ENCODE results near the gene DUSP22.
"Not testable (repeated sequence)": the region's sequence is repeated elsewhere in the genome, so short reads cannot be mapped to it uniquely, and the experiment has no call there.

DUSP22 gene

GRCh38 chr6:291697-292505 is at the start of gene DUSP22:
TSS of gene DUSP22 (plus strand) at chr6:292487. CDS start at chr6:292540, 53 bp downstream.
- peak; percentile 75 to 84 for DNase-seq (ENCODE audit: extremely low read depth in 1 of 2, low read depth in 1 of 2)

GRCh38 chr6:246352-246751 is 45.9 kb upstream of the DUSP22 start:
- no peak for DNase-seq (ENCODE audit: extremely low read depth in 1 of 2, low read depth in 1 of 2)

- no peak for DNase-seq (ENCODE audit: extremely low read depth in 1 of 2, low read depth in 1 of 2)
Measured at GRCh38 chr6:247351-247750, 44.9 kb upstream of the DUSP22 start.

- DNase-seq (ENCODE audit: extremely low read depth in 1 of 2, low read depth in 1 of 2), result not testable (repeated sequence)
Measured at GRCh38 chr6:248046-248445, 44.2 kb upstream of the DUSP22 start.

GRCh38 chr6:250676-251075 is 41.6 kb upstream of the DUSP22 start:
- no peak for DNase-seq (ENCODE audit: extremely low read depth in 1 of 2, low read depth in 1 of 2)

GRCh38 chr6:251920-252319 is 40.4 kb upstream of the DUSP22 start:
- no peak for DNase-seq (ENCODE audit: extremely low read depth in 1 of 2, low read depth in 1 of 2)

- no peak for DNase-seq (ENCODE audit: extremely low read depth in 1 of 2, low read depth in 1 of 2)
Measured at GRCh38 chr6:252775-253535, 39.3 kb upstream of the DUSP22 start.

GRCh38 chr6:254016-254415 is 38.3 kb upstream of the DUSP22 start:
- no peak for DNase-seq (ENCODE audit: extremely low read depth in 1 of 2, low read depth in 1 of 2)

- DNase-seq (ENCODE audit: extremely low read depth in 1 of 2, low read depth in 1 of 2), result no peak
Measured at GRCh38 chr6:255041-255750, 37.1 kb upstream of the DUSP22 start.

- no peak for DNase-seq (ENCODE audit: extremely low read depth in 1 of 2, low read depth in 1 of 2)
Measured at GRCh38 chr6:255751-256083, 36.6 kb upstream of the DUSP22 start.

GRCh38 chr6:256169-256568 is 36.1 kb upstream of the DUSP22 start:
- DNase-seq (ENCODE audit: extremely low read depth in 1 of 2, low read depth in 1 of 2), result no peak

GRCh38 chr6:257031-257725 is 35.1 kb upstream of the DUSP22 start:
- DNase-seq (ENCODE audit: extremely low read depth in 1 of 2, low read depth in 1 of 2), result no peak

GRCh38 chr6:257774-258173 is 34.5 kb upstream of the DUSP22 start:
- DNase-seq (ENCODE audit: extremely low read depth in 1 of 2, low read depth in 1 of 2), result no peak

GRCh38 chr6:259316-259715 is 33.0 kb upstream of the DUSP22 start:
- DNase-seq (ENCODE audit: extremely low read depth in 1 of 2, low read depth in 1 of 2), result no peak

GRCh38 chr6:259901-260508 is 32.3 kb upstream of the DUSP22 start:
- DNase-seq (ENCODE audit: extremely low read depth in 1 of 2, low read depth in 1 of 2), result no peak

- no peak for DNase-seq (ENCODE audit: extremely low read depth in 1 of 2, low read depth in 1 of 2)
Measured at GRCh38 chr6:264626-265025, 27.7 kb upstream of the DUSP22 start.

GRCh38 chr6:268394-268935 is 23.8 kb upstream of the DUSP22 start:
- no peak for DNase-seq (ENCODE audit: extremely low read depth in 1 of 2, low read depth in 1 of 2)

GRCh38 chr6:273551-274058 is 18.7 kb upstream of the DUSP22 start:
- DNase-seq (ENCODE audit: extremely low read depth in 1 of 2, low read depth in 1 of 2), result no peak

GRCh38 chr6:277746-278145 is 14.5 kb upstream of the DUSP22 start:
- DNase-seq (ENCODE audit: extremely low read depth in 1 of 2, low read depth in 1 of 2), result no peak

- DNase-seq (ENCODE audit: extremely low read depth in 1 of 2, low read depth in 1 of 2), result no peak
Measured at GRCh38 chr6:278494-278893, 13.8 kb upstream of the DUSP22 start.
